Adipose tissue (tissue), 3 donors: ENCODE measurements around the gene NFKB2. TPM values are rescaled to one million over a fixed set of nuclear protein-coding genes. Genes with fewer than 3 reads are reported as not detected.

Source experiments
- H3K27ac ChIP-seq: one replicate; pipeline ENCODE4 v1.5.1; 2013; ENCODE audit warnings: low read depth, low read length
- WGBS, 3 donors: extraction: QIAGEN DNeasy Blood & Tissue Kit; methylation state at CpG; one replicate each; pipeline ENCODE4 v1.1.7; 2013; 5-methylcytosine and 5-hydroxymethylcytosine counted together
- polyA plus RNA-seq, 3 donors: library from polyadenylated mRNA; stranded (reverse); fragments of 200-250 nt; gene quantifications; one replicate each; pipeline ENCODE4 v1.2.3, GENCODE V29; 2013
- donor health status: healthy with polysubstance abuse.
- donor health status: Bipolar disorder and iron deficiency.
- donor health status: healthy.

The NFKB2 gene
- polyA plus RNA-seq, 3 donors: 16.1 to 64.8 (median 18.8) TPM

GRCh38 chr10:102418622-102419268 is 23.2 kb downstream of the NFKB2 start, which contains the start of gene PSD:
Gene PSD, minus strand, starts transcription at chr10:102418785. Its CDS starts 1,747 bp downstream, at chr10:102417038.
- WGBS, 3 donors: 2 to 5% (median 5%) methylated on average over 42 to 45 of the region's 45 CpGs
- no peak within 1 kb of the TSS for H3K27ac ChIP-seq

DNA sequence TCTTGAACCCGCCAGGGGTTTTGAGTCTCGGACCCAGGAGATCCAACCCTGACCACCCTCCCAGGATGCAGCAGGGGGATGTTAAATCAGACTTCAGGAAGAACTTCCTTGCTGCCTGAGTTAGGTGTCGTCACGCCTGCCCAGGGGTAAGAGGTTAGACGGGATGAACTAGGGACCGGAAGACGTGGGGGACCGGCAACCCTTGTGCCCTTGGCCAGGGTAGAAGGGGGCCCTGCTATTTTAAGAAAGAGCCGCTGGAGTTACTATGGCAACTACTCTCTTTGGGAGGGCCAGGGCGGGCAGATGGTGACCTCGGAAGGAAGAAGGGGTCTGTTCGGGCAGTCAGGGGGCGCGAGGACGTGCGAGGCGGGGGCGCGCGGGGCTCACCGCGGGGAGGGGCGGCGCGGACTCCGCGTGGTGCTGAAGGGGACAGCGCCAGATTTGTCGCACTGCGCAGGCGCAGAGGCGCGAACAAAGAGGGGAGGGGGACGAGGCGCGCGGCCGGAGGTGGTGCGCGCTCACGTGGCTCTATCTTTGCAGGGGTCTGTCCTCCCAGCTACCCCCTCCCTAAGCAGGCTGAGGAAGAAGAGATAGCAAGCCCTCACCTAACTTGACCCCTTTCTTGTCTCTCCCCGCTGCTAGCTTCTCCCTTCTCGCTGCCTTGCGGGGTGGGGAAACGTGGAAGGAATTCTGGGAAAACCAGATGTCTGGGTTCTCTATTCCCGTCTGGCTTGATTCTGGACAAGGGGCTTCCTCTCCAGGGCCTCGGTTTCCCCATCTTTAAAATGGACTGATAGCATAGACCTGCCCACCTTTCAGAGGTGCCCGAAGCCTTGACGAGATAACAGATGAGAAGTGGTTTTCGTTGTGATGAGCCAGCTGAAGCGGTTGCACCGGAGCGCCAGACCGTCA is 24.0 kb downstream of the NFKB2 start:
- H3K27ac ChIP-seq: no peak overlapping the region
- 1 to 3% (median 2%) methylated on average over 40 to 54 of the region's 54 CpGs for WGBS, 3 donors

GRCh38 chr10:102420181-102420713 is 24.7 kb downstream of the NFKB2 start:
- no peak overlapping the region for H3K27ac ChIP-seq
- WGBS, 3 donors: 2% methylated on average over 21 of the region's 21 CpGs

DNA sequence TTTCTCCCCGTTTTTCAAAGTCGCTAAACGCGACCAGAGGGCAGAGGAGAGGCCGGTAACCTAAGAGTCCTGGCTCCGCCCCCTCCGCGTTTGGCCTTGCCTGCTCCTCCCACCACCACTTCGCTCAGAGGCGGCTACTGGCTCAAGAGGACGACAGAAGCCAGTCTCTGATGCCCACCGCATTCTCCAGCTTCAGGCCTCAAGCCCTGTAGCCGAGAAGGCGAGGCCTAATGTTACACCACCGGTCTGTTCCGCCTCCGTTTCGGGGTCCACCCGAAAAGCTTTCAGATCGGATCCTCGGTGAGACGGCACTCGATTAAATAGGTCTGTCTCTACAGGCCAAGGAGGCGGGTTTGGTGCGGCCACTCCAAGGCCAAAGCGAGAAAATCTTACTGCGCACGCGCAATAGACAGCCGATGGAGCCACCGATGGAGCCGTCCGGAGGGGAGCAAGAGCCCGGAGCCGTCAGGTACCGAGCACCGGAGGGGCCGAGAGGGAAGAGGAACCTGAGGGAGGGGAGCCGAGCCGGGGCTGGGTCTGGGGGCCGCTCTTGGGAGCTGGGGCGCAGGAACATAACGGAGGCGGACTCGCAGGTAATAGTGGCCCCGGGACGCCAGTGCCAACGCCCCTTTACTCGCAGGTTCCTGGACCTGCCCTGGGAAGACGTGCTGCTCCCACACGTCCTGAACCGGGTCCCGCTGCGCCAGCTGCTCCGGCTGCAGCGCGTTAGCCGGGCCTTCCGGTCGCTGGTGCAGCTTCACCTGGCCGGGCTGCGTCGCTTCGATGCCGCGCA is 25.4 kb downstream of the NFKB2 start, which contains the start of gene FBXL15:
Gene FBXL15 (plus strand): TSS at position 123 of the 793 bp plus-strand sequence. CDS start 294 bp downstream, at position 417.
- WGBS, 3 donors: 0% methylated on average over 65 to 66 of the region's 66 CpGs
- H3K27ac ChIP-seq: no peak within 1 kb of the TSS

GRCh38 chr10:102421507-102421756 is 25.9 kb downstream of the NFKB2 start:
- no peak overlapping the region for H3K27ac ChIP-seq
- 0 to 1% (median 0%) methylated on average over 14 of the region's 14 CpGs for WGBS, 3 donors

DNA sequence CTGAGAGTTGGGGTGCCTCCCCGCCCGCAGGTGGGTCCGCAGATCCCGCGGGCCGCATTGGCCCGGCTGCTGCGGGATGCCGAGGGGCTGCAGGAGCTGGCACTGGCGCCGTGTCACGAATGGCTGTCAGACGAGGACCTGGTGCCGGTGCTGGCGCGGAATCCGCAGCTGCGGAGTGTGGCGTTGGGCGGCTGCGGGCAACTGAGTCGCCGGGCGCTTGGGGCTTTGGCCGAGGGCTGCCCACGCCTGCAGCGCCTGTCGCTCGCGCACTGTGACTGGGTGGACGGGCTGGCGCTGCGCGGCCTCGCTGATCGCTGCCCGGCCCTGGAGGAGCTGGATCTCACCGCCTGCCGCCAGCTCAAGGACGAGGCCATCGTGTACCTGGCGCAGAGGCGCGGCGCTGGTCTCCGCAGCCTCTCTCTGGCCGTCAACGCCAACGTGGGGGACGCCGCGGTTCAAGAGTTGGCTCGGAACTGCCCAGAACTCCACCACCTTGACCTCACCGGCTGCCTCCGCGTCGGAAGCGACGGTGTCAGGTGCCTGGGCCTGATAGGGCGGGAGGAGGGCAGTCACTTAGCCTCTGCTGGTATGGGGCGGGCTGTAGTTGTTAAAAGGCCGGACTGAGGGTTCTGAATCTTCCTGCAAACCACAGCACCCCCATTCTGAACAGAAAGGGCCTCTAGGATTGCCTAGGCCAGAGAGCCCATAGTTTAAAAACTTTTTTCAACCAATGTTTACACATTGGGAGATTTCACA is 26.4 kb downstream of the NFKB2 start:
- H3K27ac ChIP-seq: no peak overlapping the region
- WGBS, 3 donors: 1% methylated on average over 58 to 62 of the region's 62 CpGs

DNA sequence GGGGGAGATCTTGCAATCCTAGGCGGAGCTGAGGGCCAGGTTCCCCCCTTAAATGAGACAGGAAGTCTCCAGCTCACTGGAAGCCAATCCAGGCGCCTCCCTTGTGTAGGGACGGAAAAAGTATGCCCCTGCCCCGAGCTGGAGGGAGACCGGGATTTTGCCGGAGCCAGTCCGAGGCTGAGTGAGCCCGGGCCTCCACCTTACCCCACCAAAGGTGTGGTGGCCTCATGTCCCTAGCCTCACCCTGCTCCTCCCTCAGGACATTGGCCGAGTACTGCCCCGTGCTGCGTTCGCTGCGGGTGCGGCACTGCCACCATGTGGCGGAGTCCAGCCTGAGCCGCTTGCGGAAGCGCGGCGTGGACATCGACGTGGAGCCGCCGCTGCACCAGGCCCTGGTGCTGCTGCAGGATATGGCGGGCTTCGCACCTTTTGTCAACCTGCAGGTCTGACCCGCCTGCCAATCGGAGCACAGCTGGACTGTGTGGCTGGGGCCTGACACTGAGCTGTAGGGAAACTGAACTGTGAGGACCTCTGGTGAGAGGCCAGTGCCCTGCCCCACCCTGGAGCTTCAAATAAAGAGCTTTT is 27.1 kb downstream of the NFKB2 start:
- WGBS, 3 donors: 2 to 7% (median 5%) methylated on average over 28 of the region's 28 CpGs
- H3K27ac ChIP-seq: no peak overlapping the region

DNA sequence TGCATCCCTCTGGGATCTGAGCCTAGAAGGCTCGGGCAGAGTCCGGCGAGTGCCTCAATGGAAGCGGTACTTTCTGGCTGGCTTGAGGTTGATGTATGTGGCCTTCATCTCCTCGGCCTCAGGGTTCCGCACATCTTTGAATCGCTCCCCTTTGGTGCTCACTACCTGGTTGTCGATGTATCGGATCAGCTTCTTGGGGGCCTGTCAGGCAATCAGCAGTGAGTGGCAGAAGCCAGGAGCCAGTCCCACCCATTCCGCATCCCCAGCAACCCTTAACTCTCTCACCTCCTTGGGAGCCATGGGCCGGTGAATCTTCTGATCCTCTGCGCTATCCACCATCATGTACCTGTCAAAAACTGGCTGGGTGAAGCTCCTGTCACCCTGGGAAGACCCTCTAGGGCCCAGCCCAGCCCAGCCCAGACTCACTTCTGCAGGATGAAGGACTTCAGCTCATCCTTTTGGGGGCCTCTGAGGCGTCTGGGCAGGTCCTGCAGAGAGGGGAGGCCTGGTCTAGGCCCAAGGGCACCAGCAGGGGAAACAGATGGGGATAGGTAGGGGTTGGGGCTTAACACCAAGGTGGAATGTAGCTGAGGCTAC is 28.0 kb downstream of the NFKB2 start:
- H3K27ac ChIP-seq: no peak overlapping the region
- 84 to 93% (median 92%) methylated on average over 13 of the region's 13 CpGs for WGBS, 3 donors

DNA sequence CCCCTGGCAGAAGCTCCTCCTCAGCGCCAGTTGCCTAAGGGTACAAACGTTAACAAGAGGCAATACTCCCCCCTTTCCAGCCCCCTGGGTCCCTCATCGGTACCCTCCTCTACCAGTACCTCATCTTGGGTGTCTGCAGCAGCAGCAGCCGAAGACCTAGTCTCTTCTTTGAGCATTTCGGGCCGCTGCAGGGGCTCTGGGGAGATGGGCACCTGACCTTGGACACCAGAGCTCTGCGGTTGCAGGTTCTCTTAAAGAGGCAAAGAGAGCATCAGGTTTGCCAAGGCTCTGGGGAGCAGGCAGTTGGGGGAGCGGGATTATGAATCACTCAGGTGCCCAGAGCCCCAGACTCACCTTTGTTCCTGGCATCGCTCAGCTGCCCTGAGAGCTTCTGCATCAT is 28.6 kb downstream of the NFKB2 start:
- 76 to 93% (median 88%) methylated on average over 9 of the region's 9 CpGs for WGBS, 3 donors

GRCh38 chr10:102424916-102425315 is 29.4 kb downstream of the NFKB2 start:
- WGBS, 3 donors: 86 to 93% (median 91%) methylated on average over 6 of the region's 6 CpGs
- H3K27ac ChIP-seq: no peak overlapping the region

More for the DNA sequence above, 28.6 kb downstream of the NFKB2 start:
- H3K27ac ChIP-seq: no peak overlapping the region

- WGBS, 3 donors: 84 to 100% (median 90%) methylated on average over 1 of the region's 1 CpG
- no peak overlapping the region for H3K27ac ChIP-seq
Measured at GRCh38 chr10:102425444-102425843, 29.9 kb downstream of the NFKB2 start.

GRCh38 chr10:102426803-102427287 is 31.3 kb downstream of the NFKB2 start:
- H3K27ac ChIP-seq: no peak overlapping the region
- WGBS, 3 donors: 82 to 87% (median 85%) methylated on average over 7 of the region's 7 CpGs

- H3K27ac ChIP-seq: no peak overlapping the region
- 82 to 93% (median 87%) methylated on average over 8 of the region's 8 CpGs for WGBS, 3 donors
Measured at GRCh38 chr10:102429468-102429867, 34.0 kb downstream of the NFKB2 start.

DNA sequence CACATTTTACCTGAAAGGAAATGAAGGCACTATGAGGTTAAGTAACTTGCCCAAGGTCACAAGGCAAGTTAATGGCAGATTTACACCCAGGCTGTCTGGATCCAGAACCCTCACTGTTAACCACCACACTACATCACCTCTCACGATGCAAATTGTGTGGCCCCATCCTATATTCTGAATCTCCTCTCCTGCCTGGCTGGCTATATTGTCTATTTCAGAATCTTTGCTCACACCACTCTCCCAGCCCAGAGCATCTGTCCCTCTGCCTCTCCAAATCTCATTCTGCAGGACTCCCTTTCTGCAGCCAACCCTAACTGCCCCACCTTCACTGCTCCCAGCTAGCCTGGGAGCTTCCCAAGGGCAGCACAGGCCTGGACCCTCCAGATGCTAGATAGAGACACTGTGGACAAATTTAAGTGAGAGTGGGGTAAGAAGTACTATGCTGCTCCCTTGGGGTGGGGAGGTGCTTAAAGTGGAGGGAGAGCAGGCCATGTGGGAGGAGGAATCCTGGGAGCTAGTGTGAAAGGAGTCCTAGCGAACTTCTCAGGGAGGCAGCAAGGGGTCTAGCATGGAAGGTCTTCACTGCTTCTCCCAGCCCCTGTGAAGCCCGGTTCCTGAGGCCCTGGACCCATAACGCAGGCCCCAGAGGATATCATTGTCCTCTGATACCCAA is 36.1 kb downstream of the NFKB2 start:
- 16 to 25% (median 24%) methylated on average over 4 of the region's 4 CpGs for WGBS, 3 donors

DNA sequence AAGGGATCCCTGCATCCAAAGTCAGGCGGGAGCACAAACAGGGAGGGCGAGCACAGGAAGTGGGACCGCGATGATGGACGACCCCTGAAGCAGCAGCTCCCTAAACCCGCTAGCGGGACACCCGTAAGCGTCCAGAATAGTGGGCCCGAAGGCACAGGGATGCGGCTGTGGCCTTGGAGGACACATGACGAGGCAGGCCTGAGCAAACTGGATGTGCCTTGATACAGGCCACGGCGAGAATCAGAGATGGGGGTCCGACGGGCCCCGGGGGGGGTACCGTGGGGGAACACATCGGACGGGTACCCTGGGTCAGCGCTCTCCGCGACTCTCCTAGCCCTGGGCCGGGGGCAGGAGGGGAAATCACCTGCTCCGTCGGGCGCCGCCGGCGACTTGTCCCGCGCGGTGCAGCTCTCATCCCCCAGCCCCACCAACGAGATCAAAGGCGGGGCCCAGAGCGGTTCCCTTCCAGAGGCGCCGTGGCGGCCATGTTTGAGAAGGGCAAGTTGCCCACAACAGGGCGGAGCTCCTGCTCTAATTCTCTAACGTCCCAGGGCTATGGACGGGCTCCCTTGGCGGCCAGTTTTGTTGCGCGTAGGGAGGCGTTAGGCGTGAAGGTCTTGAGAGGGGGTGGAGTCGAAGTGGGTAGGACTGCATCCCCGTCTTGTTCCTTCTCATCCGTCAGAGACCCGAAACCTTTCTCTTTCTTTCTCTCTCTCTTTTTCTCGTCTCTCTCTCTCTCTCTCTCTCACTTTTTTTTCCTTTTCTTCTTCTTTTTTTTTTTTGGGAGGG is 36.9 kb downstream of the NFKB2 start, which contains the start of gene CUEDC2:
Gene CUEDC2 (minus strand): TSS at position 413 of the 789 bp plus-strand sequence. CDS start 7,386 bp downstream, outside the sequence.
- H3K27ac ChIP-seq: no peak within 1 kb of the TSS
- 0% methylated on average over 42 to 52 of the region's 52 CpGs for WGBS, 3 donors

More for the DNA sequence above, 36.1 kb downstream of the NFKB2 start:
- no peak overlapping the region for H3K27ac ChIP-seq

DNA sequence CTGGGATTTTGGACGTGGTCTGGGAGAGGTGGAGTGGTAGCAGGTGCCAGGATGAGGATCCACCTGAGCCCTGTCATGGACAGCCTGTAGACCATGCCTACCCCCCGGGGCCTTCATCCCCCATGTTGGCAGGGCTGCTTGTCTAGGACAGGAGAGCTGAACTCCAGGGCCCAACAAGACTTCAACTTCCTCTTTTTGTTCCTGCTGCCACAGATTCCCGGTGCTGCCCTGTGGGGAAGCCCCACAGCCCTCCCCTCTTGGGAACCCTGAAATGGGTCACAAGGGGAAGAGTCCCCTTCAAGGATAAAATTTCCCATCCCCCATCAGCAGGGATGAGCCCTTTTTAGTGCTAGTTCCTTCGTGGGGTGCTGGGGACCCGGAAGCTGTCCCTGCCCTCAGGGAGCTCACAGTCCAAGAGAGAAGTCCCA is 38.1 kb downstream of the NFKB2 start:
- no peak overlapping the region for H3K27ac ChIP-seq
- 42 to 55% (median 43%) methylated on average over 5 of the region's 5 CpGs for WGBS, 3 donors
